ENCODE measurements around the gene SMG7. TPM values are rescaled to one million over a fixed set of nuclear protein-coding genes. Genes with fewer than 3 reads are reported as not detected.

The SMG7 gene
- polyA plus RNA-seq, 4 donors = 68.4 to 80.7 (median 69.6) TPM

GRCh38 chr1:183586455-183586854, 114.2 kb downstream of the SMG7 start:
- DNase-seq (ENCODE audit: low read depth in 4 of 4, low spot score in 3 of 4) = no peak

GRCh38 chr1:183586926-183587325, 114.6 kb downstream of the SMG7 start:
- no peak for DNase-seq (ENCODE audit: low read depth in 4 of 4, low spot score in 3 of 4)

- no peak for DNase-seq (ENCODE audit: low read depth in 4 of 4, low spot score in 3 of 4)
Observed at GRCh38 chr1:183588827-183589226, 116.5 kb downstream of the SMG7 start.

GRCh38 chr1:183589384-183589783, 117.1 kb downstream of the SMG7 start:
- DNase-seq (ENCODE audit: low read depth in 4 of 4, low spot score in 3 of 4) = no peak

- no peak for DNase-seq (ENCODE audit: low read depth in 4 of 4, low spot score in 3 of 4)
Observed at GRCh38 chr1:183589874-183590243, 117.6 kb downstream of the SMG7 start.

GRCh38 chr1:183590244-183591191, 118.2 kb downstream of the SMG7 start, which contains the start of gene NCF2:
TSS of gene NCF2 (minus strand) at chr1:183590459. CDS start at chr1:183590329, 130 bp downstream.
- DNase-seq (ENCODE audit: low read depth in 4 of 4, low spot score in 3 of 4) = no peak

GRCh38 chr1:183592733-183593132, 120.4 kb downstream of the SMG7 start:
- no peak for DNase-seq (ENCODE audit: low read depth in 4 of 4, low spot score in 3 of 4)

GRCh38 chr1:183593356-183593755, 121.1 kb downstream of the SMG7 start:
- no peak for DNase-seq (ENCODE audit: low read depth in 4 of 4, low spot score in 3 of 4)

- DNase-seq (ENCODE audit: low read depth in 4 of 4, low spot score in 3 of 4) = no peak
Observed at GRCh38 chr1:183595537-183595936, 123.2 kb downstream of the SMG7 start.

- no peak for DNase-seq (ENCODE audit: low read depth in 4 of 4, low spot score in 3 of 4)
Observed at GRCh38 chr1:183596500-183596899, 124.2 kb downstream of the SMG7 start.

- DNase-seq (ENCODE audit: low read depth in 4 of 4, low spot score in 3 of 4) = no peak
Observed at GRCh38 chr1:183597656-183598347, 125.5 kb downstream of the SMG7 start.

GRCh38 chr1:183598386-183598785, 126.1 kb downstream of the SMG7 start:
- no peak for DNase-seq (ENCODE audit: low read depth in 4 of 4, low spot score in 3 of 4)

- no peak for DNase-seq (ENCODE audit: low read depth in 4 of 4, low spot score in 3 of 4)
Observed at GRCh38 chr1:183600136-183600535, 127.8 kb downstream of the SMG7 start.

- DNase-seq (ENCODE audit: low read depth in 4 of 4, low spot score in 3 of 4) = no peak
Observed at GRCh38 chr1:183600634-183601033, 128.3 kb downstream of the SMG7 start.

- DNase-seq (ENCODE audit: low read depth in 4 of 4, low spot score in 3 of 4) = no peak
Observed at GRCh38 chr1:183602510-183602909, 130.2 kb downstream of the SMG7 start.

Other genes starting within 250 kb of the SMG7 start
- 1 to 10 TPM; 3.4 to 4.6 (median 3.5) TPM for gene NMNAT2, start 54.1 kb upstream of the SMG7 start, polyA plus RNA-seq (ENCODE audit: insufficient read length in 4 of 4)
- 1 to 10 TPM; 2.7 to 4.9 (median 3.2) TPM for gene NCF2, start 118.0 kb downstream of the SMG7 start, polyA plus RNA-seq (ENCODE audit: insufficient read length in 4 of 4)
- gene ARPC5, start 163.3 kb downstream of the SMG7 start, polyA plus RNA-seq (ENCODE audit: insufficient read length in 4 of 4) = 100 to 1,000 TPM; 157 to 183 (median 175) TPM
- gene APOBEC4, start 180.8 kb downstream of the SMG7 start, polyA plus RNA-seq (ENCODE audit: insufficient read length in 4 of 4) = not detected